IMR-90 (cell line): ENCODE measurements around the gene LRP1B. TPM values are rescaled to one million over a fixed set of nuclear protein-coding genes. Genes with fewer than 3 reads are reported as not detected.

Source experiments
- ATAC-seq: fragments of 200-7000 bp; cut with Tn5 transposase; 2 replicates; pipeline ENCODE4 v1.9.1; 2020; ENCODE audit warnings: low read depth, mild to moderate bottlenecking, moderate library complexity
- BruUV-seq: library from RNA; stranded (reverse); fragments of 400-500 nt; replicated peaks from 2 replicates; lab custom pipeline; 2021; lab: Mats Ljungman, UMichigan
- CTCF ChIA-PET: fragments of 300-600 bp; formaldehyde crosslinking; extraction: SDS; loops from one replicate; lab custom pipeline; 2021; ENCODE audit warnings: antibody characterized with exemption; lab: Yijun Ruan, JAX
- POLR2A ChIA-PET: fragments of 300-600 bp; sonication (Branson Sonifier 250); formaldehyde crosslinking; loops from one replicate; lab custom pipeline; 2022; ENCODE audit warnings: antibody characterized with exemption; ENCODE audit not compliant: unreplicated experiment; lab: Charles Lee
- DNase-seq: peaks from one replicate; pipeline ENCODE4 v3.0.0; 2013
- H2AFZ ChIP-seq: replicated peaks from 2 replicates; pipeline ENCODE3; 2013; ENCODE audit warnings: low read length, mild to moderate bottlenecking; ENCODE audit not compliant: poor library complexity
- H2AK5ac ChIP-seq: 2 replicates; pipeline ENCODE4 v1.6.1; 2013; ENCODE audit warnings: low read depth, low read length, inconsistent platforms
- H2AK9ac ChIP-seq: replicated peaks from 2 replicates; pipeline ENCODE3; 2013; ENCODE audit warnings: mild to moderate bottlenecking, low read depth, low read length, moderate library complexity; ENCODE audit not compliant: poor library complexity
- H2BK120ac ChIP-seq: 2 replicates; pipeline ENCODE4 v1.6.1; 2013; ENCODE audit warnings: low read depth, low read length, inconsistent platforms
- H2BK15ac ChIP-seq: 3 replicates; pipeline ENCODE4 v1.6.1; 2013; ENCODE audit warnings: low read depth, low read length, inconsistent platforms
- H2BK20ac ChIP-seq: 2 replicates; pipeline ENCODE4 v1.6.1; 2013; ENCODE audit warnings: low read depth, mild to moderate bottlenecking, inconsistent platforms, low read length, moderate library complexity
- H2BK5ac ChIP-seq: 2 replicates; pipeline ENCODE4 v1.6.1; 2013; ENCODE audit warnings: mild to moderate bottlenecking, low read depth, low read length, inconsistent platforms; ENCODE audit not compliant: poor library complexity, severe bottlenecking
- H3K14ac ChIP-seq: replicated peaks from 2 replicates; pipeline ENCODE4 v1.6.1; 2013; ENCODE audit warnings: low read depth, low read length, inconsistent platforms
- H3K18ac ChIP-seq: 2 replicates; pipeline ENCODE4 v1.6.1; 2013; ENCODE audit warnings: low read depth, low read length, control low read depth
- H3K23ac ChIP-seq: 2 replicates; pipeline ENCODE4 v1.6.1; 2013; ENCODE audit warnings: low read depth, low read length, inconsistent platforms
- H3K27ac ChIP-seq: 2 replicates; pipeline ENCODE4 v1.5.1; 2013; ENCODE audit warnings: mild to moderate bottlenecking, control low read depth, low read length; ENCODE audit not compliant: insufficient read depth
- H3K27me3 ChIP-seq: 2 replicates; pipeline ENCODE4 v1.6.1; 2013; ENCODE audit warnings: low read length; ENCODE audit not compliant: control insufficient read depth, insufficient read depth
- H3K36me3 ChIP-seq: 2 replicates; pipeline ENCODE4 v1.6.1; 2013; ENCODE audit warnings: low read length, mixed read lengths; ENCODE audit not compliant: control insufficient read depth, insufficient read depth
- H3K4ac ChIP-seq: 2 replicates; pipeline ENCODE4 v1.6.1; 2013; ENCODE audit warnings: low read depth, low read length, inconsistent platforms
- H3K4me1 ChIP-seq: 2 replicates; pipeline ENCODE4 v1.6.1; 2013; ENCODE audit warnings: low read length, mixed read lengths; ENCODE audit not compliant: control insufficient read depth, insufficient read depth
- H3K4me2 ChIP-seq: 2 replicates; pipeline ENCODE4 v1.6.1; 2013; ENCODE audit warnings: low read depth, mild to moderate bottlenecking, control low read depth, low read length, moderate library complexity
- H3K4me3 ChIP-seq: 2 replicates; pipeline ENCODE4 v1.5.1; 2013; ENCODE audit warnings: low read depth, mild to moderate bottlenecking, control low read depth, low read length, moderate library complexity; ENCODE audit not compliant: insufficient read depth
- H3K56ac ChIP-seq: 2 replicates; pipeline ENCODE4 v1.6.1; 2013; ENCODE audit warnings: low read length, inconsistent platforms; ENCODE audit not compliant: insufficient read depth; ENCODE audit errors: extremely low read depth
- H3K79me1 ChIP-seq, 2 experiments: 2 replicates each; pipeline ENCODE4 v1.6.1; 2013; ENCODE audit warnings: low read length in 2 of 2, inconsistent platforms in 1 of 2, low read depth in 1 of 2
- H3K9ac ChIP-seq: 2 replicates; pipeline ENCODE4 v1.6.1; 2013; ENCODE audit warnings: low read depth, low read length, control low read depth
- H3K9me1 ChIP-seq: 2 replicates; pipeline ENCODE4 v1.6.1; 2013; ENCODE audit warnings: low read length, inconsistent platforms; ENCODE audit not compliant: insufficient read depth
- H3K9me3 ChIP-seq: 2 replicates; pipeline ENCODE4 v1.6.1; 2013; ENCODE audit warnings: low read length; ENCODE audit not compliant: control insufficient read depth, insufficient read depth
- H4K20me1 ChIP-seq: 2 replicates; pipeline ENCODE4 v1.6.1; 2013; ENCODE audit warnings: low read length, inconsistent platforms; ENCODE audit not compliant: insufficient read depth
- H4K5ac ChIP-seq: 2 replicates; pipeline ENCODE4 v1.6.1; 2013; ENCODE audit warnings: mild to moderate bottlenecking, low read depth, low read length, control low read depth
- H4K8ac ChIP-seq, 2 experiments: 2 replicates each; pipeline ENCODE4 v1.6.1; 2013; ENCODE audit warnings: low read depth in 2 of 2, low read length in 2 of 2, control low read depth in 1 of 2, inconsistent platforms in 1 of 2
- H4K91ac ChIP-seq: 2 replicates; pipeline ENCODE4 v1.6.1; 2013; ENCODE audit warnings: low read depth, low read length, inconsistent platforms; ENCODE audit not compliant: insufficient read depth
- BHLHE40 ChIP-seq: fragments of 150-350 bp; IDR thresholded peaks from 2 replicates; pipeline ENCODE4 v1.6.1; 2016; ENCODE audit warnings: mild to moderate bottlenecking, low read depth, low read length
- CEBPB ChIP-seq: IDR thresholded peaks from 2 replicates; pipeline ENCODE4 v1.6.1; 2012; ENCODE audit warnings: low read depth, low read length, improper control_type of control experiment
- CHD1 ChIP-seq: IDR thresholded peaks from 2 replicates; pipeline ENCODE4 v1.6.1; 2012; ENCODE audit warnings: low read depth, low read length, improper control_type of control experiment
- FOS ChIP-seq: fragments of 150-350 bp; IDR thresholded peaks from 2 replicates; pipeline ENCODE4 v1.6.1; 2016; ENCODE audit warnings: low read depth, low read length
- MAFK ChIP-seq: IDR thresholded peaks from 2 replicates; pipeline ENCODE4 v1.6.1; 2012; ENCODE audit warnings: low read depth, low read length, improper control_type of control experiment
- MAZ ChIP-seq: IDR thresholded peaks from 2 replicates; pipeline ENCODE4 v1.6.1; 2012; ENCODE audit warnings: low read depth, mild to moderate bottlenecking, low read length, improper control_type of control experiment, moderate library complexity, borderline replicate concordance
- MXI1 ChIP-seq: IDR thresholded peaks from 2 replicates; pipeline ENCODE4 v1.6.1; 2012; ENCODE audit warnings: low read depth, mild to moderate bottlenecking, low read length, moderate library complexity, borderline replicate concordance
- RAD21 ChIP-seq: IDR thresholded peaks from 2 replicates; pipeline ENCODE4 v1.6.1; 2012; ENCODE audit warnings: low read length, improper control_type of control experiment
- RCOR1 ChIP-seq: IDR thresholded peaks from 2 replicates; pipeline ENCODE4 v1.6.1; 2012; ENCODE audit warnings: mild to moderate bottlenecking, low read length, improper control_type of control experiment; ENCODE audit not compliant: insufficient replicate concordance
- RFX5 ChIP-seq: IDR thresholded peaks from 2 replicates; pipeline ENCODE4 v1.8.0; 2012; ENCODE audit warnings: low read depth, mild to moderate bottlenecking, low read length, moderate library complexity
- SMC3 ChIP-seq: fragments of 150-350 bp; IDR thresholded peaks from 2 replicates; pipeline ENCODE4 v1.6.1; 2016; ENCODE audit warnings: low read depth, mild to moderate bottlenecking, antibody characterized with exemption, low read length, moderate library complexity
- WGBS, 2 experiments: methylation state at CpG; one replicate each; pipeline versions ENCODE4 v1.1.5 to v1.1.7; 2013; ENCODE audit warnings: missing lambda C conversion rate in 2 of 2; ENCODE audit not compliant: insufficient read length in 1 of 2; ENCODE audit errors: extremely low coverage in 2 of 2; 5-methylcytosine and 5-hydroxymethylcytosine counted together
- dilution Hi-C: fragments of 300-500 bp; cut with HindIII; formaldehyde crosslinking; loops from one replicate; pipeline ENCODE4 v1.14.3; 2018; ENCODE audit warnings: low sequenced_read_pairs; ENCODE audit not compliant: unreplicated experiment
- in situ Hi-C: fragments of 300-500 bp; cut with MboI; formaldehyde crosslinking; loops from 3 replicates; pipeline ENCODE4 v1.14.3; 2019; ENCODE audit warnings: low sequenced_read_pairs, inconsistent platforms, mixed read lengths
- intact Hi-C: fragments of 100-400 bp; cut with micrococcal nuclease; formaldehyde crosslinking; loops from 2 replicates; pipeline ENCODE4 v1.10.0; 2022
- polyA plus RNA-seq, 3 experiments: library from polyadenylated mRNA; depleted of rRNA; stranded (reverse); fragments of >200 nt; gene quantifications; 2 replicates each; pipeline ENCODE4 v1.2.3, GENCODE V29; 2012; ENCODE audit warnings: low replicate concordance in 1 of 3
- total RNA-seq: library from RNA; depleted of rRNA; stranded (reverse); fragments of >200 nt; gene quantifications from 2 replicates; pipeline ENCODE4 v1.2.3, GENCODE V29; 2012
- TF ChIP-seq, protein P1 (sequence below): fragments of 150-350 bp; IDR thresholded peaks from 2 replicates; pipeline ENCODE4 v1.6.1; 2017; ENCODE audit warnings: mild to moderate bottlenecking, antibody characterized with exemption, low read length, low read depth
- TF ChIP-seq, protein P2 (sequence below): conservative IDR thresholded peaks from 2 replicates; pipeline ENCODE4 v1.5.1; 2012; ENCODE audit warnings: mild to moderate bottlenecking, low read depth, low read length, improper control_type of control experiment
- TF ChIP-seq, protein P3 (sequence below): fragments of 150-350 bp; IDR thresholded peaks from 2 replicates; pipeline ENCODE4 v1.6.1; 2016; ENCODE audit warnings: low read depth, mild to moderate bottlenecking, low read length, moderate library complexity, borderline replicate concordance

Gene LRP1B
- total and polyA plus RNA-seq, 2 of the 4 experiments (the other 2 are of a cell fraction): under 0.01 to 0.02 TPM

DNA sequence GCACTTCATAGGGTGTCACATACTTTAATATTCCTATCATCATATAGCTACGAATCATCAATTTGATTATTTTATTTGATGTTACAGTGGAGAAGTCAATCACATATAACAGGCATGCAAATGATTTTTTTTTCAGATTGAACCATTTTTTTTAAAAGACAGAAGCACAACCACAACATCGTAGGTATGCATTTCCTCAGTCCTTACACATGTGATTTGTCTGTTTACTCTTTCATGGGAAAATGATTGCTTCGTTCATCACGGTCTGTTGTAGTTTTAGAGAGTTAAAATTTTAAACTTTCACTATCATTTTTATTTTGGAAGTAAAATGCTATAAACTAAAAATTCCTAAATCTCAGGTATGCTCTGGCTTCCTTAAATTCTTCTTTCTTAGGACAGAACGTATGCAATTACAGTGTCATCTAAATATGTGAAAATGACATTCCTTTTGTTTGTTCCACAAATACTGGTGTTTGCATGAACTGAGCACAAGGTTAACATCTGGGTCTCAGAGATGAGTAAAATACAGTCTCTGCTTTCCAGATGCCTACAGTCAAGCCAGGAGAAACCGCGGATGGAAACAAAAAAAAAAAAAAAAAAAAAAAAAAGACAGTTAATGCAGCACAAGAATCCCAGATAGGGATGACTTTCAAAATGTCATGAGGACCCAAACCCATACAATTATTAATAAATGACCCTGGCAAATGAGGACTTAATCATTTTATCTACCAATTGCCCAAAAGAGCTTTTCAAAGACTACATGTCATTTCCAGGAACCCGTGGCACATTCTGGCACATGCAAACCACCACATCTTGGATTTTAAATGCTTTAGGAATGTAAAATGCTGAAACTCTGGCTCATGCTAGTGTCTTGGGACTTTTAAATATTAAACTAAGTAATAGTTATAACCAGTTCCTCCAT lies 201.2 kb downstream of the LRP1B start:
- ATAC-seq (no peak), DNase-seq (no peak)
- Histone ChIP-seq H3K4me3 (no peak overlapping the region), H3K4me2 (no peak overlapping the region), H3K4me1 (no peaks in the 10 kb centered on the region), H3K18ac (no peak overlapping the region), H4K91ac (no peak overlapping the region), H2AFZ (no peak overlapping the region), H4K20me1 (no peaks in the 10 kb centered on the region), H3K23ac (no peak overlapping the region), H2AK5ac (no peak overlapping the region), H3K14ac (no peak overlapping the region), H3K9ac (no peak overlapping the region), H2BK20ac (no peak overlapping the region), H2BK120ac (no peak overlapping the region), H3K56ac (no peak overlapping the region), H3K36me3 (no peaks in the 10 kb centered on the region), H3K4ac (no peak overlapping the region), H2BK15ac (no peak overlapping the region), H2AK9ac (no peak overlapping the region), H3K79me1 (no peaks in the 10 kb centered on the region), H3K27ac (no peak overlapping the region), H2BK5ac (no peak overlapping the region), H4K5ac (no peak overlapping the region), H4K8ac (no peak overlapping the region), H3K27me3 (no peaks in the 10 kb centered on the region), H3K9me1 (no peaks in the 10 kb centered on the region), H3K9me3 (no peaks in the 10 kb centered on the region)
- dilution Hi-C loops (no loop called here), intact Hi-C loops (no loop called here), in situ Hi-C loops (no loop called here)
- BruUV-seq: no TSS peak
- no CpG with 5 or more reads among the region's 8 CpGs for WGBS, 2 experiments
- ChIA-PET POLR2A (no interaction called here), CTCF (no interaction called here)
- TF ChIP-seq RFX5 (no peak), RAD21 (no peak), MAFK (no peak), CHD1 (no peak), SMC3 (no peak), FOS (no peak), MXI1 (no peak), MAZ (no peak), RCOR1 (no peak), BHLHE40 (no peak), CEBPB (no peak)
- TF ChIP-seq, protein P1, sequence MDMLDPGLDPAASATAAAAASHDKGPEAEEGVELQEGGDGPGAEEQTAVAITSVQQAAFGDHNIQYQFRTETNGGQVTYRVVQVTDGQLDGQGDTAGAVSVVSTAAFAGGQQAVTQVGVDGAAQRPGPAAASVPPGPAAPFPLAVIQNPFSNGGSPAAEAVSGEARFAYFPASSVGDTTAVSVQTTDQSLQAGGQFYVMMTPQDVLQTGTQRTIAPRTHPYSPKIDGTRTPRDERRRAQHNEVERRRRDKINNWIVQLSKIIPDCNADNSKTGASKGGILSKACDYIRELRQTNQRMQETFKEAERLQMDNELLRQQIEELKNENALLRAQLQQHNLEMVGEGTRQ: no peak
- TF ChIP-seq, protein P2, sequence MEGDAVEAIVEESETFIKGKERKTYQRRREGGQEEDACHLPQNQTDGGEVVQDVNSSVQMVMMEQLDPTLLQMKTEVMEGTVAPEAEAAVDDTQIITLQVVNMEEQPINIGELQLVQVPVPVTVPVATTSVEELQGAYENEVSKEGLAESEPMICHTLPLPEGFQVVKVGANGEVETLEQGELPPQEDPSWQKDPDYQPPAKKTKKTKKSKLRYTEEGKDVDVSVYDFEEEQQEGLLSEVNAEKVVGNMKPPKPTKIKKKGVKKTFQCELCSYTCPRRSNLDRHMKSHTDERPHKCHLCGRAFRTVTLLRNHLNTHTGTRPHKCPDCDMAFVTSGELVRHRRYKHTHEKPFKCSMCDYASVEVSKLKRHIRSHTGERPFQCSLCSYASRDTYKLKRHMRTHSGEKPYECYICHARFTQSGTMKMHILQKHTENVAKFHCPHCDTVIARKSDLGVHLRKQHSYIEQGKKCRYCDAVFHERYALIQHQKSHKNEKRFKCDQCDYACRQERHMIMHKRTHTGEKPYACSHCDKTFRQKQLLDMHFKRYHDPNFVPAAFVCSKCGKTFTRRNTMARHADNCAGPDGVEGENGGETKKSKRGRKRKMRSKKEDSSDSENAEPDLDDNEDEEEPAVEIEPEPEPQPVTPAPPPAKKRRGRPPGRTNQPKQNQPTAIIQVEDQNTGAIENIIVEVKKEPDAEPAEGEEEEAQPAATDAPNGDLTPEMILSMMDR: no peak
- TF ChIP-seq, protein P3, sequence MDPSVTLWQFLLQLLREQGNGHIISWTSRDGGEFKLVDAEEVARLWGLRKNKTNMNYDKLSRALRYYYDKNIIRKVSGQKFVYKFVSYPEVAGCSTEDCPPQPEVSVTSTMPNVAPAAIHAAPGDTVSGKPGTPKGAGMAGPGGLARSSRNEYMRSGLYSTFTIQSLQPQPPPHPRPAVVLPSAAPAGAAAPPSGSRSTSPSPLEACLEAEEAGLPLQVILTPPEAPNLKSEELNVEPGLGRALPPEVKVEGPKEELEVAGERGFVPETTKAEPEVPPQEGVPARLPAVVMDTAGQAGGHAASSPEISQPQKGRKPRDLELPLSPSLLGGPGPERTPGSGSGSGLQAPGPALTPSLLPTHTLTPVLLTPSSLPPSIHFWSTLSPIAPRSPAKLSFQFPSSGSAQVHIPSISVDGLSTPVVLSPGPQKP: no peak
